Breast epithelium (tissue), 4 donors: ENCODE data around the gene ZNF579. TPM values are rescaled to one million over a fixed set of nuclear protein-coding genes. Genes with fewer than 3 reads are reported as not detected.
A peak's percentile ranks its signal among the peaks of the same experiment; 100 is the strongest.
"Not testable (repeated sequence)": the region's sequence is repeated elsewhere in the genome, so short reads cannot be mapped to it uniquely, and the experiment has no call there.

Source experiments
- DNase-seq, 2 donors: peaks; one replicate each; pipeline ENCODE4 v3.0.0-alpha.2; 2019; ENCODE audit warnings: low spot score in 2 of 2
- H3K27ac ChIP-seq, 2 donors: fragments of 200-600 bp; sonication (generic) in 1 of 2; one replicate each; pipeline ENCODE4 v1.5.1; 2016 to 2019; ENCODE audit warnings: mild to moderate bottlenecking in 1 of 2
- H3K27me3 ChIP-seq, 2 donors: fragments of 200-600 bp; sonication (generic) in 1 of 2; one replicate each; pipeline versions ENCODE4 v1.5.1 to v1.6.0; 2017 to 2019; ENCODE audit warnings: control low read depth in 1 of 2, mild to moderate bottlenecking in 1 of 2
- H3K36me3 ChIP-seq: fragments of 200-600 bp; one replicate; pipeline ENCODE4 v1.5.1; 2019
- H3K4me1 ChIP-seq, 2 donors: fragments of 200-600 bp; sonication (generic); one replicate each; pipeline ENCODE4 v1.5.1; 2016 to 2019; ENCODE audit warnings: control low read depth in 1 of 2
- H3K4me3 ChIP-seq, 3 donors: fragments of 200-600 bp; sonication (generic); 1 replicate in 2 of 3; 2 replicates in 1 of 3; pipeline ENCODE4 v1.5.1; 2016 to 2019; ENCODE audit warnings: mild to moderate bottlenecking in 3 of 3, moderate library complexity in 2 of 3
- H3K9me3 ChIP-seq, 2 donors: fragments of 200-600 bp; sonication (generic) in 1 of 2; one replicate each; pipeline ENCODE4 v1.5.1; 2016 to 2019; ENCODE audit warnings: control low read depth in 1 of 2
- POLR2A ChIP-seq: fragments of 450-650 bp; IDR thresholded peaks from one replicate; pipeline ENCODE4 v1.6.1; 2016; ENCODE audit warnings: antibody characterized with exemption, mild to moderate bottlenecking, moderate library complexity
- POLR2AphosphoS5 ChIP-seq, 3 donors: sonication (generic); formaldehyde crosslinking; IDR thresholded peaks; one replicate each; pipeline ENCODE4 v1.6.1; 2017; ENCODE audit warnings: antibody characterized with exemption in 3 of 3
- intact Hi-C: fragments of 100-400 bp; cut with DNase I; formaldehyde crosslinking; loops from one replicate; pipeline ENCODE4 v1.15.1; 2023; ENCODE audit warnings: low total_unique reads
- total RNA-seq, 3 donors: library from RNA; depleted of rRNA; stranded (reverse); fragments of >200 nt; gene quantifications; one replicate each; pipeline ENCODE4 v1.1.0, GENCODE V29; 2016
- TF ChIP-seq, protein P1 (sequence below), 3 donors: fragments of 450-650 bp; IDR thresholded peaks; one replicate each; pipeline ENCODE4 v1.5.1; 2016 to 2017; ENCODE audit warnings: antibody characterized with exemption in 3 of 3, mild to moderate bottlenecking in 3 of 3, moderate library complexity in 3 of 3

The ZNF579 gene
- total RNA-seq, 3 donors from 2014 or later, result 1.6 to 2.3 (median 1.6) TPM

DNA sequence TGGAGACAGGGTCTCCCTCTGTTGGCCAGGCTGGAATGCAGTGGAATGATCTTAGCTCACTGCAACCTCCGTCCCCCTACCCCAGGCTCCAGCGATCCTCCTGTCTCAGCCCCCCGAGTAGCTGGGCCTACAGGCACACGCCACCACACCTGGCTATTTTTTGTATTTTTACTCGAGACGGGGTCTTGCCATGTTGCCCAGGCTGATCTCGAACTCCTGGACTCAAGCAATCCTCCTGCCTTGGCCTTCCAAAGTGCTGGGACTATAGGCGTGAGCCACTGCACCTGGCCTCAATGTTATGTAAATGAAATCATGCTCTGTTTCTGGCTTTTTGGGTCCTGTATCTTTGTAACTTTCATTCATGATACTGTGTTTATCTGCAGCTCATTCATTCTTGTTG, 8.1 kb upstream of the ZNF579 start:
- Histone ChIP-seq H3K4me3 (no peak overlapping the region), H3K9me3 (no peaks in the 10 kb centered on the region), H3K27me3 (no peaks in the 10 kb centered on the region), H3K4me1 (no peaks in the 10 kb centered on the region), H3K27ac (no peak overlapping the region), H3K36me3 (no peaks in the 10 kb centered on the region)
- DNase-seq, result no peak
- intact Hi-C loops, result no loop called here
- TF ChIP-seq POLR2A (no peak), POLR2AphosphoS5 (IDR thresholded peaks at IDR 0.05) (no peak)

DNA sequence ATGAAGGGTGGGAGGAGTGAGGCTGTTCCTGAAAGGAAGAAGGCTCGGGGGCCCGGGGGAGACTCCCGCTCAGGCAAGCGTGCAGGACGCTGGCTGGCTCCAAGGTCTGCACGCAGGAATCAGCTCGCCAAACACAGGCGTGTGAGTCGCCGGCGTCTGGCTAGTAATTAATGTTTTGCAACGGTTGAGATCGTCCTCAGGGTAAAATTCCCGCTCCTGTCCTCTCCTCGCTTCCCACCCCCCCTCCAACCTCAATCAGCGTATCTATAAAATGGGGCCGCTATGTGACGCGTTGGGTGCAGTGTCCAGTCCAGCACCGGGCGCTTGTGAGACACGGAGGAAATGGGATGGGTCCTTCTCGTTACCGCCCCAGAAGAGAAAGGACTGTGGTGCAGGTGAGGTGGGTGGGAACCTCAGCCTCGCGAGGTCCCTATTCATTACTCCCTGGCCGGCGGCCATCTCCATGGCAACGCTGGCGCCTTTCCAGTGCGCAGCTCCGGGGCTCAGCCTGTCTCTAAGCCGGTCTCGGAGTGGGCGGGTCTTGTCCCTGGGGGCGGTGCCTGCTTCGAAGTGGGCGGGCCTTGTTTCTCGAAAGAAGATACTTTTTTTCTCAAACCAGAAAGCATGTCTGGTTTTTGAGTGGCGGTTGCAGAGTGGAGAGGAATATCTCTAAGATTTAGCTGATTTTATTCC, 6.5 kb upstream of the ZNF579 start:
- H3K27me3 ChIP-seq, result no peaks in the 10 kb centered on the region
- intact Hi-C loops, result loop anchor here (1.0 kb wide), 2 partner anchors 9 to 41 kb away; no protein-coding TSS in a partner anchor
- H3K4me3 ChIP-seq, result peak overlapping the region; percentile 6 to 62 (median 52)
- no peaks in the 10 kb centered on the region for H3K36me3 ChIP-seq
- H3K4me1 ChIP-seq, result no peaks in the 10 kb centered on the region
- peak overlapping the region; percentile 58 to 71 for H3K27ac ChIP-seq
- no peaks in the 10 kb centered on the region for H3K9me3 ChIP-seq
- DNase-seq, result peak; percentile 95 to 98
- TF ChIP-seq, protein P1, sequence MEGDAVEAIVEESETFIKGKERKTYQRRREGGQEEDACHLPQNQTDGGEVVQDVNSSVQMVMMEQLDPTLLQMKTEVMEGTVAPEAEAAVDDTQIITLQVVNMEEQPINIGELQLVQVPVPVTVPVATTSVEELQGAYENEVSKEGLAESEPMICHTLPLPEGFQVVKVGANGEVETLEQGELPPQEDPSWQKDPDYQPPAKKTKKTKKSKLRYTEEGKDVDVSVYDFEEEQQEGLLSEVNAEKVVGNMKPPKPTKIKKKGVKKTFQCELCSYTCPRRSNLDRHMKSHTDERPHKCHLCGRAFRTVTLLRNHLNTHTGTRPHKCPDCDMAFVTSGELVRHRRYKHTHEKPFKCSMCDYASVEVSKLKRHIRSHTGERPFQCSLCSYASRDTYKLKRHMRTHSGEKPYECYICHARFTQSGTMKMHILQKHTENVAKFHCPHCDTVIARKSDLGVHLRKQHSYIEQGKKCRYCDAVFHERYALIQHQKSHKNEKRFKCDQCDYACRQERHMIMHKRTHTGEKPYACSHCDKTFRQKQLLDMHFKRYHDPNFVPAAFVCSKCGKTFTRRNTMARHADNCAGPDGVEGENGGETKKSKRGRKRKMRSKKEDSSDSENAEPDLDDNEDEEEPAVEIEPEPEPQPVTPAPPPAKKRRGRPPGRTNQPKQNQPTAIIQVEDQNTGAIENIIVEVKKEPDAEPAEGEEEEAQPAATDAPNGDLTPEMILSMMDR (IDR thresholded peaks at IDR 0.05), result no peak
- TF ChIP-seq POLR2A (no peak), POLR2AphosphoS5 (IDR thresholded peaks at IDR 0.05) (peak in 1 of 3 donors; percentile 22)

DNA sequence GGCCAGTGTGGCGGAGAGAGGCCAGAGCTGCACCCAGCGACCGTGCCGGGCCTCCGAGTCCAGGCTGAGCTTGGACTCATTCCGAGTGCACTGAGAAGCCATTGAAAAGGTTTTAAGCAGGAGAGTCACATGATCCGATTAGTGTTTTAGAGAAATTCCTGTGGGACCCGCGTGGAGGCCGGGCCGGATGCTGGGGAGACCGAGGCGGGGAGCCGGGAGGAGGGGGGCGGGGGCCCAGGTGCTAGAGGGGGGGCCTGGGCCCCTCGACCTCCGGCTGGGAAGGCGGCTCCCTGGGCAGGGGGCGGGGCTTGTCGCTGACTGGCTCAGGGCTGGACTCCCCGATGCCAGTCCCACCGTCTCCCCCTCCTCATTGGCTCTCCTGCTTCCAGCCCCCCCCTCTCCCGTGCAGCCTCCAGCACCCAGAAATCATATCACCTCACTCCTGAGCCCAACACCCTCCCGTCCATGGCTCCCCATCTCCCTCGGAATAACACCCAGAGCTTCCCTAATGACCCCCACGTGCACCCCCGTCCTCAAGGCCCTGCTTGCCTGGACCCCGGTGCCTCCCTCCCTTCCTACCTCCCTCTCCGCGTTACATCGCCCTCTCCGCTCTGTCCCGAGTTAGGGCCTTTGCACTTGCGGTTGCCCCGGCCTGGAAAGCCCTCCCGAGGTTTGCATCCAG, 5.2 kb upstream of the ZNF579 start:
- peak overlapping the region; percentile 4 to 70 (median 52) for H3K4me3 ChIP-seq
- H3K27me3 ChIP-seq, result no peaks in the 10 kb centered on the region
- DNase-seq, result peak in 1 of 2 donors; percentile 66
- H3K27ac ChIP-seq, result peak overlapping the region; percentile 74 to 85
- TF ChIP-seq, protein P1 (IDR thresholded peaks at IDR 0.05), result no peak
- TF ChIP-seq POLR2A, result no peak
- no peak for TF ChIP-seq POLR2AphosphoS5 (IDR thresholded peaks at IDR 0.05)
- H3K36me3 ChIP-seq, result no peaks in the 10 kb centered on the region
- peaks cover 3 to 7% of the 10 kb centered on the region in 2 donors for H3K4me1 ChIP-seq
- intact Hi-C loops, result no loop called here
- H3K9me3 ChIP-seq, result no peaks in the 10 kb centered on the region

DNA sequence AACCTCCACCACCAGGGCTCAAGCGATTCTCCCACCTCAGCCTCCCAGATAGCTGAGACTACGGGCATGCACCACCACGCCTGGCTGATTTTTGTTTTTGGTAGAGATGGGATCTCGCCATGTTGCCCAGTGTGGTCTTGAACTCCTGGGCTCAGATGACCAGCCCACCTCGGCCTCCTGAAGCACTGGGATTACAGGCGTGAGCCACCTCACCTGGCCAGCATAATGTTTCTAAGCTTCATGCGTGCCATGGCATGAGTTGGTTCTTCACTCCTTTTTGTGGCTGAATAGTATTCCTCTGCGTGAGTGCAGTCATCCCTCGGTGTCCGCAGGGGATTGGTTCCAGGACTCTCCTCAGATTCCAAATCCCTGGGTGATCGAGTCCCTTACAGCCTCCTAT, 4.2 kb upstream of the ZNF579 start:
- no peak for DNase-seq
- H3K4me3 ChIP-seq, result no peak overlapping the region
- TF ChIP-seq POLR2AphosphoS5 (IDR thresholded peaks at IDR 0.05), result no peak
- no peak for TF ChIP-seq POLR2A
- TF ChIP-seq, protein P1 (IDR thresholded peaks at IDR 0.05), result no peak
- no peaks in the 10 kb centered on the region for H3K36me3 ChIP-seq
- H3K27ac ChIP-seq, result no peak overlapping the region
- H3K27me3 ChIP-seq, result no peaks in the 10 kb centered on the region
- peaks cover 3 to 7% of the 10 kb centered on the region in 2 donors for H3K4me1 ChIP-seq
- H3K9me3 ChIP-seq, result no peaks in the 10 kb centered on the region
- intact Hi-C loops, result no loop called here

DNA sequence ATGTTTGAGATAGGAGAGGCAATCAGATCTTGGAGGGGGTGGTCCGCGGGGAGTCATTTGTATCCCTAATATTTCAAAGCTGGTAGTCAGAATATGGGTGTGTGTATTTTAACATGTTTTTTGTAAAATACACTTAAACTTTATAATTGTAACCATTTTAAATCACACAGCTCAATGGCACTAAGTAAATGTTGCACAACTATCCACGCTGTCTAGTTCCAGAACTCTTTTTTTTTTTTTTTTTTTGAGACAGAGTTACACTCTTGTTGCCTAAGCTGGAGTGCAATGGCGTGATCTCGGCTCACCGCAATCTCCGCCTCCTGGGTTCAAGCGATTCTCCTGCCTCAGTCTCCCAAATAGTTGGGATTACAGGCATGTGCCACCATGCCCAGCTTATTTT, 3.2 kb upstream of the ZNF579 start:
- H3K27me3 ChIP-seq, H3K4me1 ChIP-seq, H3K36me3 ChIP-seq, DNase-seq, intact Hi-C loops, H3K4me3 ChIP-seq, H3K9me3 ChIP-seq, H3K27ac ChIP-seq: not testable (repeated sequence)

DNA sequence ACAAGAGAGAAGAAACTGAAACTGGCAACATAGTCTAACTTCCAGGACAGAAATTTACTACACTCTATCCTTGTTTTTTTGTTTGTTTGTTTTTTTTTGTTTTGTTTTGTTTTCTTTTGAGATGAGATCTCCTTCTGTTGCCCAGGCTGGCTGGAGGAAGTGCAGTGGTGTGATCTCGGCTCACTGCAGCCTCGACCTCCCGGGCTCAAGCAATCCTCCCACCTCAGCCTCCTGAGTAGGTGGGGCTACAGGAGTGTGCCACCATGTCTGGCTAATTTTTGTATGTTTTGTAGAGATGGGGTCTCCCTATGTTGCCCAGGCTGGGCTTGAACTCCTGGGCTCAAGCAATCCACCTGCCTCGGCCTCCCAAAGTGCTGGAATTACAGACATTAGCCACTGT, 1.6 kb upstream of the ZNF579 start:
- Histone ChIP-seq H3K36me3 (peaks cover 13% of the 10 kb centered on the region), H3K27ac (peak overlapping the region; percentile 35 to 40), H3K4me3 (peak overlapping the region in 1 of 3 donors; percentile 8)
- DNase-seq, intact Hi-C loops, H3K27me3 ChIP-seq, H3K9me3 ChIP-seq, H3K4me1 ChIP-seq: not testable (repeated sequence)
